ENCODE results near the gene MAB21L3. TPM values are rescaled to one million over a fixed set of nuclear protein-coding genes. Genes with fewer than 3 reads are reported as not detected.

MAB21L3 gene
- total and polyA plus RNA-seq, 2 of the 13 experiments (the other 11 are each of a cell fraction or from before 2014, with no cell fraction given) = 0.55 to 4.1 TPM

DNA sequence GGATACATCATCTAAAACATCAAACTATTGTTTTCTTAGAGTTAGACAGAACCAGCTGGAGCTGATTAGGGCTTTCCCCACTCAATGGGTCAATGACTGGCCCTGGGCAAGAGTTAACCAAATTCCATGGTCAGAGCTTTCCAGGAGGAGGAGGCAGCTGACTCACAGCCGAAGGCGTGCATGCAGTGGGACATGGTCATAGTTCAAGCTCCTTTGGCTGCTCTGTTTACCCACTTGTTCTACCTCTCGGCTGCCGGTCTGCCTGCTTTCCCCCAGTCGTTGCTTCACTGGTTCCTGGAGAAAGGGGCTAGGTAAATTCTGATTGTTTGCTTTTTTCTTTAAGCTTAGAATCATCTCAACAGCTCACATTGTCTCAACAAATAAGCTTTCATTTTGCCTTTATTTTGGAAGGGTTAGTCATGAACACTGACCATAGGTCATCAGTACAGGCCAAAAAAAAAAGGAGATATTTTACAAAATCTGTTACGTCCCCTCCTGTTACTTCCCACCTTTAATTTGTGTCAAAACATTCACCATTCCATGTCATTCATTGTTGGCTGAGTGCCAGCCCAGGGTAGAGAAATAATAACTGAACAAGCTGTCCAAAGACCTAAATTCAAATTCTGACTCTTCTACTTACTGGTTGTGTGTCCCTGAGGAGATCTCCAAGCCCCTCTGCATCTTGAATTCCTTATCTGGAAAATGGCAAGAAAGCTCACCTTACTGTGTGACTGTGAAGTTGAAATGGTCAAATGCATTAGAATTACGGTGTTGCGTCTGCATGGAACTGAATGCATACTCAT is 12.0 kb downstream of the MAB21L3 start (continued):
- peak; percentile 72; the same call in 1 of the 2 replicates for TF ChIP-seq CREM (IDR thresholded peaks at IDR 0.05)
- TF ChIP-seq CREM (CRISPR knock-in tag; IDR thresholded peaks at IDR 0.05) = no peak
- peak; percentile 51; the same call in 1 of the 2 replicates for TF ChIP-seq SIX4 (CRISPR knock-in tag; IDR thresholded peaks at IDR 0.05)
- no peak for TF ChIP-seq ZNF10 (CRISPR knock-in tag; IDR thresholded peaks at IDR 0.05; ENCODE audit: borderline replicate concordance, low read depth)
- TF ChIP-seq ZNF598 (CRISPR knock-in tag; IDR thresholded peaks at IDR 0.05; ENCODE audit: borderline replicate concordance) = no peak
- no peak; the same call in 1 of the 2 replicates for TF ChIP-seq ZNF746 (CRISPR knock-in tag; IDR thresholded peaks at IDR 0.05)
- TF ChIP-seq ZNF251 (CRISPR knock-in tag; IDR thresholded peaks at IDR 0.05) = no peak
- TF ChIP-seq ZSCAN12 (CRISPR knock-in tag; IDR thresholded peaks at IDR 0.05) = no peak
- no peak for TF ChIP-seq RAD21 (CRISPR knock-in tag; IDR thresholded peaks at IDR 0.05)
- TF ChIP-seq ZNF350 (CRISPR knock-in tag; IDR thresholded peaks at IDR 0.05; ENCODE audit: borderline replicate concordance, low read depth) = peak; percentile 27; the same call in 1 of the 2 replicates
- TF ChIP-seq ZC3H13 (CRISPR knock-in tag; IDR thresholded peaks at IDR 0.05) = no peak
- TF ChIP-seq SNAI1 (CRISPR knock-in tag; IDR thresholded peaks at IDR 0.05; ENCODE audit: borderline replicate concordance) = no peak
- TF ChIP-seq, protein P1, sequence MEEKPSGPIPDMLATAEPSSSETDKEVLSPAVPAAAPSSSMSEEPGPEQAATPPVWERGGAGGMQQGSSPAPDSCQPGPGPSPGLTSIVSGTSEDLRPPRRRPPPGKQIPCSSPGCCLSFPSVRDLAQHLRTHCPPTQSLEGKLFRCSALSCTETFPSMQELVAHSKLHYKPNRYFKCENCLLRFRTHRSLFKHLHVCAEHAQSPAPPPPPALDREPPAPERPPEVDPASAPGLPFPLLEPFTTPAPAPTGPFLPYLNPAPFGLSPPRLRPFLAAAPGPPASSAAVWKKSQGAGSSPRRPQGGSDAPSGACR (CRISPR knock-in tag; IDR thresholded peaks at IDR 0.05) = no peak
- TF ChIP-seq MTF2 (CRISPR knock-in tag; IDR thresholded peaks at IDR 0.05; ENCODE audit: borderline replicate concordance) = no peak
- TF ChIP-seq, protein P2, sequence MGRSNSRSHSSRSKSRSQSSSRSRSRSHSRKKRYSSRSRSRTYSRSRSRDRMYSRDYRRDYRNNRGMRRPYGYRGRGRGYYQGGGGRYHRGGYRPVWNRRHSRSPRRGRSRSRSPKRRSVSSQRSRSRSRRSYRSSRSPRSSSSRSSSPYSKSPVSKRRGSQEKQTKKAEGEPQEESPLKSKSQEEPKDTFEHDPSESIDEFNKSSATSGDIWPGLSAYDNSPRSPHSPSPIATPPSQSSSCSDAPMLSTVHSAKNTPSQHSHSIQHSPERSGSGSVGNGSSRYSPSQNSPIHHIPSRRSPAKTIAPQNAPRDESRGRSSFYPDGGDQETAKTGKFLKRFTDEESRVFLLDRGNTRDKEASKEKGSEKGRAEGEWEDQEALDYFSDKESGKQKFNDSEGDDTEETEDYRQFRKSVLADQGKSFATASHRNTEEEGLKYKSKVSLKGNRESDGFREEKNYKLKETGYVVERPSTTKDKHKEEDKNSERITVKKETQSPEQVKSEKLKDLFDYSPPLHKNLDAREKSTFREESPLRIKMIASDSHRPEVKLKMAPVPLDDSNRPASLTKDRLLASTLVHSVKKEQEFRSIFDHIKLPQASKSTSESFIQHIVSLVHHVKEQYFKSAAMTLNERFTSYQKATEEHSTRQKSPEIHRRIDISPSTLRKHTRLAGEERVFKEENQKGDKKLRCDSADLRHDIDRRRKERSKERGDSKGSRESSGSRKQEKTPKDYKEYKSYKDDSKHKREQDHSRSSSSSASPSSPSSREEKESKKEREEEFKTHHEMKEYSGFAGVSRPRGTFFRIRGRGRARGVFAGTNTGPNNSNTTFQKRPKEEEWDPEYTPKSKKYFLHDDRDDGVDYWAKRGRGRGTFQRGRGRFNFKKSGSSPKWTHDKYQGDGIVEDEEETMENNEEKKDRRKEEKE (IDR thresholded peaks at IDR 0.05) = no peak
- peak; percentile 56 for TF ChIP-seq XRCC5 (optimal IDR thresholded peaks at IDR 0.05; ENCODE audit: low read length)
- no peak for TF ChIP-seq RELA (CRISPR knock-in tag; IDR thresholded peaks at IDR 0.05)
- TF ChIP-seq ZNF737 (CRISPR knock-in tag; IDR thresholded peaks at IDR 0.05; ENCODE audit: borderline replicate concordance) = no peak
- TF ChIP-seq ZSCAN9 (CRISPR knock-in tag; IDR thresholded peaks at IDR 0.05; ENCODE audit: borderline replicate concordance) = no peak
- TF ChIP-seq, protein P3, sequence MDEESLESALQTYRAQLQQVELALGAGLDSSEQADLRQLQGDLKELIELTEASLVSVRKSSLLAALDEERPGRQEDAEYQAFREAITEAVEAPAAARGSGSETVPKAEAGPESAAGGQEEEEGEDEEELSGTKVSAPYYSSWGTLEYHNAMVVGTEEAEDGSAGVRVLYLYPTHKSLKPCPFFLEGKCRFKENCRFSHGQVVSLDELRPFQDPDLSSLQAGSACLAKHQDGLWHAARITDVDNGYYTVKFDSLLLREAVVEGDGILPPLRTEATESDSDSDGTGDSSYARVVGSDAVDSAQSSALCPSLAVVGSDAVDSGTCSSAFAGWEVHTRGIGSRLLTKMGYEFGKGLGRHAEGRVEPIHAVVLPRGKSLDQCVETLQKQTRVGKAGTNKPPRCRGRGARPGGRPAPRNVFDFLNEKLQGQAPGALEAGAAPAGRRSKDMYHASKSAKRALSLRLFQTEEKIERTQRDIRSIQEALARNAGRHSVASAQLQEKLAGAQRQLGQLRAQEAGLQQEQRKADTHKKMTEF (CRISPR knock-in tag; IDR thresholded peaks at IDR 0.05) = peak; percentile 82; the same call in 1 of the 2 replicates
- TF ChIP-seq, protein P4, sequence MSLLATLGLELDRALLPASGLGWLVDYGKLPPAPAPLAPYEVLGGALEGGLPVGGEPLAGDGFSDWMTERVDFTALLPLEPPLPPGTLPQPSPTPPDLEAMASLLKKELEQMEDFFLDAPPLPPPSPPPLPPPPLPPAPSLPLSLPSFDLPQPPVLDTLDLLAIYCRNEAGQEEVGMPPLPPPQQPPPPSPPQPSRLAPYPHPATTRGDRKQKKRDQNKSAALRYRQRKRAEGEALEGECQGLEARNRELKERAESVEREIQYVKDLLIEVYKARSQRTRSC (CRISPR knock-in tag; IDR thresholded peaks at IDR 0.05; ENCODE audit: low read depth) = no peak
- TF ChIP-seq ZMYM3 (CRISPR knock-in tag; IDR thresholded peaks at IDR 0.05) = peak; percentile 68; the same call in 1 of the 2 replicates
- no peak for TF ChIP-seq PAF1 (CRISPR knock-in tag; IDR thresholded peaks at IDR 0.05)
- no peak for TF ChIP-seq ZBTB42 (CRISPR knock-in tag; IDR thresholded peaks at IDR 0.05)
